NCI-H2196 (cell line): Measurements from ENCODE around the gene KBTBD8.

Source experiments
- DNase-seq: peaks from one replicate; lab custom pipeline; 2025; ENCODE audit not compliant: unreplicated experiment; lab: John Stamatoyannopoulos, UW

The KBTBD8 gene

GRCh38 chr3:67033079-67033478 lies 35.0 kb downstream of the KBTBD8 start:
- no peak for DNase-seq

GRCh38 chr3:67034371-67034770 lies 36.3 kb downstream of the KBTBD8 start:
- no peak for DNase-seq

- no peak for DNase-seq
Measured at GRCh38 chr3:67037615-67038014, 39.5 kb downstream of the KBTBD8 start.

- no peak for DNase-seq
Measured at GRCh38 chr3:67044295-67044694, 46.2 kb downstream of the KBTBD8 start.

- no peak for DNase-seq
Measured at GRCh38 chr3:67044955-67045354, 46.8 kb downstream of the KBTBD8 start.

GRCh38 chr3:67045711-67046465 lies 47.8 kb downstream of the KBTBD8 start:
- DNase-seq = no peak

- DNase-seq = no peak
Measured at GRCh38 chr3:67047051-67047450, 48.9 kb downstream of the KBTBD8 start.

GRCh38 chr3:67048067-67048714 lies 50.1 kb downstream of the KBTBD8 start:
- no peak for DNase-seq

GRCh38 chr3:67048715-67049074 lies 50.6 kb downstream of the KBTBD8 start:
- DNase-seq = no peak

- DNase-seq = no peak
Measured at GRCh38 chr3:67059443-67059842, 61.3 kb downstream of the KBTBD8 start.
